Smooth muscle cell (in vitro differentiated cells): ENCODE data around the gene TRIO. TPM values are rescaled to one million over a fixed set of nuclear protein-coding genes. Genes with fewer than 3 reads are reported as not detected.

Experiments used
- DNase-seq: peaks from one replicate; lab custom pipeline; 2025; ENCODE audit not compliant: unreplicated experiment; lab: John Stamatoyannopoulos, UW
- H2AFZ ChIP-seq: fragments of 200-600 bp; sonication (generic); 2 replicates; pipeline ENCODE4 v1.6.0; 2016; ENCODE audit warnings: antibody characterized with exemption, low read depth, mild to moderate bottlenecking
- H3F3A ChIP-seq: fragments of 200-600 bp; sonication (generic); 2 replicates; pipeline ENCODE4 v1.6.0; 2017; ENCODE audit warnings: antibody characterized with exemption, low read depth
- H3K27ac ChIP-seq: fragments of 200-600 bp; sonication (generic); 2 replicates; pipeline ENCODE4 v1.5.1; 2016; ENCODE audit warnings: low read depth, mild to moderate bottlenecking
- H3K27me3 ChIP-seq: fragments of 200-600 bp; sonication (generic); 2 replicates; pipeline ENCODE4 v1.6.1; 2016; ENCODE audit warnings: low read depth, mild to moderate bottlenecking
- H3K36me3 ChIP-seq: fragments of 200-600 bp; sonication (generic); 2 replicates; pipeline ENCODE4 v1.5.1; 2016; ENCODE audit warnings: low read depth
- H3K4me1 ChIP-seq: fragments of 200-600 bp; sonication (generic); 2 replicates; pipeline ENCODE4 v1.5.1; 2016; ENCODE audit warnings: low read depth
- H3K4me2 ChIP-seq: fragments of 200-600 bp; sonication (generic); 2 replicates; pipeline ENCODE4 v1.6.0; 2016; ENCODE audit warnings: mild to moderate bottlenecking
- H3K4me3 ChIP-seq: fragments of 200-600 bp; sonication (generic); 2 replicates; pipeline ENCODE4 v1.5.1; 2016; ENCODE audit warnings: mild to moderate bottlenecking
- H3K79me2 ChIP-seq: fragments of 200-600 bp; sonication (generic); 2 replicates; pipeline ENCODE4 v1.6.0; 2016; ENCODE audit warnings: low read depth, mild to moderate bottlenecking
- H3K9ac ChIP-seq: fragments of 200-600 bp; sonication (generic); 2 replicates; pipeline ENCODE4 v1.6.0; 2016; ENCODE audit warnings: low read depth
- H3K9me3 ChIP-seq: fragments of 200-600 bp; sonication (generic); replicated peaks from 2 replicates; pipeline ENCODE4 v1.5.1; 2016; ENCODE audit warnings: low read depth
- H4K20me1 ChIP-seq: fragments of 200-600 bp; sonication (generic); 2 replicates; pipeline ENCODE4 v1.6.0; 2016; ENCODE audit warnings: low read depth
- CTCF ChIP-seq: fragments of 200-600 bp; sonication (generic); IDR thresholded peaks from 2 replicates; pipeline ENCODE4 v1.5.1; 2017; ENCODE audit warnings: borderline replicate concordance, mild to moderate bottlenecking, antibody characterized with exemption; ENCODE audit not compliant: insufficient read depth, poor library complexity, severe bottlenecking
- WGBS: methylation state at CpG from one replicate; pipeline ENCODE4 v1.1.7; 2016; ENCODE audit warnings: low lambda C conversion rate; 5-methylcytosine and 5-hydroxymethylcytosine counted together
- polyA plus RNA-seq: library from polyadenylated mRNA; unstranded; fragments of >200 nt; fragmentation: Nextera tagmentation; extraction: Ambion mirVana; gene quantifications from 2 replicates; pipeline ENCODE4 v1.2.1, GENCODE V29; 2016
- total RNA-seq: library from RNA; depleted of rRNA; stranded (reverse); fragments of >200 nt; gene quantifications from 2 replicates; pipeline ENCODE4 v1.2.3, GENCODE V29; 2014

TRIO gene
- total and polyA plus RNA-seq, 2 experiments from 2014 or later: 10.2 to 118 TPM

DNA sequence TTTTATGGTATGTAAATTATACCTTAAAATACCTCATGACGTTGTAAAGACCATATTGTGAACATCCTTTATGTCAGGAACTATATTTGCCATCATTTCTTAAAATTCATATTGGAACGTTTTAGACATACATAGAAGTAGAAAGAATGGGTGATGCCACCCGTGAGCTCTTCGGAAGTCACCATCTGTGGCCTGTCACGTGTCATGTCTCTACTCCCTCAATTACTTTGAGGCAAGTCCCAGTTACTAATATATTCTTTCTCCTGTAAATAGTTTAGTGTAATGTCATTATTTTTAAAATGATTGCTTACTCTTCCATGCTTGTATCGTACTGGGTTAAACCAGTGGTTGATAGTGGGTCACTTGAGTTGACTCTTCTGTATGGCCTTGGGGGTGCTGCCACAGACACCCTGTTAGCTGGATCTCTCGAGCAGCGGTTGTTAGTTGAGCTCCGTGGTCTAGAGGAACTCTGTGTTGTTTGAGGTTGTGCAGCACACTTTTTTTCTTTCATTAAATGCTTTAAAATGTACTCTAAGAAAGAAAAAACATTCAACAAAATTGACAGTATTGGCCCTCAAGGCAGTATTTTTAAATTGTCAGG is 66.2 kb downstream of the TRIO start:
- Histone ChIP-seq H3F3A (peaks cover 22% of the 10 kb centered on the region), H4K20me1 (peaks cover 25% of the 10 kb centered on the region), H3K4me2 (peak overlapping the region; percentile 73), H3K36me3 (no peaks in the 10 kb centered on the region), H3K79me2 (peaks cover 88% of the 10 kb centered on the region), H3K9me3 (no peaks in the 10 kb centered on the region), H3K4me3 (no peak overlapping the region), H3K9ac (peak overlapping the region; percentile 78), H3K4me1 (peaks cover 28% of the 10 kb centered on the region), H3K27ac (peak overlapping the region; percentile 95), H3K27me3 (no peaks in the 10 kb centered on the region), H2AFZ (no peak overlapping the region)
- 84% methylated on average over 9 of the region's 9 CpGs for WGBS
- DNase-seq: no peak
- TF ChIP-seq CTCF: no peak

DNA sequence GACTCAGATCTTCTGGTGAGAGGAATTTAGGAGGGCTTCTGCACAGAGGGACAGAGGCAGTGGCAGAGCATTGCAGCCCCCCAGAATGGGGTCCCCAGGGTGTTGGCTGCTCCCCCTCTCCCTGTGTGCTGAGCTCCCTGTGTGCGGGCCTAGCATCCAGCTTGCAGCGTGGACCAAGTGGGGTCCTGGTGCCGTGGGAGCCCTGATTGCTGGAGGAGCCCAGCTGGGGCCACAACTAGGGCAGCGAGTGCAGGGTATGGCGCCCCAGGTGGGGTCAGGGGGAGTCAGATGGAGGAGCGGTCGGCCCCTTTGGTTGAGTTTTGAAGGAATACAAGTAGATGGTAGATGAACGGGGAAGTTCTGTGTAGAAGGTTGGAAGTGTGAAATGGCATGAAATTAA is 66.7 kb downstream of the TRIO start:
- Histone ChIP-seq H3K9ac (no peak overlapping the region), H3K36me3 (no peaks in the 10 kb centered on the region), H3K4me1 (peaks cover 24% of the 10 kb centered on the region), H3K9me3 (no peaks in the 10 kb centered on the region), H3K27ac (peak overlapping the region; percentile 95), H3K4me2 (no peak overlapping the region), H2AFZ (no peak overlapping the region), H3K4me3 (no peak overlapping the region), H3K27me3 (no peaks in the 10 kb centered on the region), H3F3A (peaks cover 22% of the 10 kb centered on the region), H3K79me2 (peaks cover 88% of the 10 kb centered on the region), H4K20me1 (peaks cover 28% of the 10 kb centered on the region)
- WGBS: 93% methylated on average over 8 of the region's 8 CpGs
- DNase-seq: no peak
- TF ChIP-seq CTCF: no peak

GRCh38 chr5:14210729-14211128 is 67.6 kb downstream of the TRIO start:
- Histone ChIP-seq H3F3A (peaks cover 22% of the 10 kb centered on the region), H3K36me3 (no peaks in the 10 kb centered on the region), H3K4me1 (peaks cover 21% of the 10 kb centered on the region), H3K4me3 (no peak overlapping the region), H2AFZ (no peak overlapping the region), H3K9ac (no peak overlapping the region), H3K4me2 (no peak overlapping the region), H3K9me3 (no peaks in the 10 kb centered on the region), H3K79me2 (peaks cover 88% of the 10 kb centered on the region), H4K20me1 (peaks cover 37% of the 10 kb centered on the region), H3K27ac (peak overlapping the region; percentile 95), H3K27me3 (no peaks in the 10 kb centered on the region)
- WGBS: 92% methylated on average over 4 of the region's 4 CpGs
- DNase-seq: no peak
- no peak for TF ChIP-seq CTCF
